Astrocyte (in vitro differentiated cells and primary cell): Measurements from ENCODE around the gene SLC18A3. TPM values are rescaled to one million over a fixed set of nuclear protein-coding genes. Genes with fewer than 3 reads are reported as not detected.

Experiments
- total RNA-seq: library from RNA; stranded (reverse); gene quantifications from 2 replicates; pipeline ENCODE4 v1.2.1, GENCODE V29; 2021

SLC18A3 gene
- total RNA-seq, 1 donor from 2014 or later = 4.6 TPM

Other genes with a start within 250 kb of the SLC18A3 start
- gene DRGX, start 214.2 kb upstream of the SLC18A3 start, total RNA-seq = not detected in 2 replicates
- gene ERCC6, start 71.2 kb upstream of the SLC18A3 start, total RNA-seq = 20.1 and 22.3 TPM in 2 replicates
- 0.12 and 1.00 TPM in 2 replicates for gene CHAT, start 3.7 kb downstream of the SLC18A3 start, total RNA-seq
- gene C10orf53, start 69.3 kb downstream of the SLC18A3 start, total RNA-seq = not detected in 2 replicates
- gene OGDHL, start 152.0 kb downstream of the SLC18A3 start, total RNA-seq = 1.2 and 1.9 TPM in 2 replicates